HG03095 (cell line): ENCODE data around the gene ZDHHC12.

ENCODE experiments used
- ATAC-seq: cut with Tn5 transposase; IDR thresholded peaks from one replicate; pipeline ENCODE4 v1.9.1; 2021; ENCODE audit warnings: moderate library complexity; ENCODE audit not compliant: unreplicated experiment

The ZDHHC12 gene

DNA sequence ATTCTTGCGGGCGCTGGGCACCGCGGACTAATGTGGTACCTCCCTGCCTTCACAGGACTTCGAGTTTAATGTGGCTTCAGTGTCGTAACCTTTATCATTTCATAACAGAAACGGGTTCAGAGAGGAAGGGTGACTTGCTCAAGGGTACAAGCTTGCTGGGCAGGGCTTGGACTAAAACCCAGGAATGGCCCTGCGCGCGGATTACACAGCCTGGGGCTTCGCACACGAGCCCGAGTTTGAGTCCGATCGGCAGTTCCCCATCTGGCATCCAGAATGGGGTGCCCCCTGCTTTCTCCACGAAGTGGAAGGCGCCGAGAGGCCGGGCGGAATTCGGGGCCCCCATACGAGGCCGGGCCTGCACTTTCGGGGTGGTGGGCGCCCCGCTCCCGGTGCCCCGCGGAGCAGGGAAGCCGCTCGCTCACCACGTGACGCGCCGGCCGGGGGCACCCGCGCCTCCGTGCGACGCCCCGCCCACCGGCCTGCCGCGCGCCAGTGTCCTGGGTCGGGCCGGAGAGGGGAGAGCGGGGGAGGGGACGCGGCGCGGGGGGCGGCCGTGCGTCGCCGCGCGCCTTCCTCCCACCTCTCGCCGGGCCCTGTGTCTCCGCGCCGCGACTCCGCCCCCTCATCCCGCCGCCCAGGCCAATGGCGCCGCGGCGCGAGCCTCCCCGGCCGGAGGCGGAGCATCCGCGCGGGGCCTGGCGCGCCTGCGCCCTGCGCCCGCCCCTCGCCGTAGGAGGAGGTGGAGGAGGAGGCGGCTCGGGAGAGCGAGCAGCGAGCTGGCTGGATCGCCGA, 35.2 kb downstream of the ZDHHC12 start, which contains the start of gene SET:
Gene SET, plus strand, starts transcription at position 722 of the 792 bp plus-strand sequence. CDS start 361 bp downstream, outside the sequence.
- peak; percentile 54 for ATAC-seq

DNA sequence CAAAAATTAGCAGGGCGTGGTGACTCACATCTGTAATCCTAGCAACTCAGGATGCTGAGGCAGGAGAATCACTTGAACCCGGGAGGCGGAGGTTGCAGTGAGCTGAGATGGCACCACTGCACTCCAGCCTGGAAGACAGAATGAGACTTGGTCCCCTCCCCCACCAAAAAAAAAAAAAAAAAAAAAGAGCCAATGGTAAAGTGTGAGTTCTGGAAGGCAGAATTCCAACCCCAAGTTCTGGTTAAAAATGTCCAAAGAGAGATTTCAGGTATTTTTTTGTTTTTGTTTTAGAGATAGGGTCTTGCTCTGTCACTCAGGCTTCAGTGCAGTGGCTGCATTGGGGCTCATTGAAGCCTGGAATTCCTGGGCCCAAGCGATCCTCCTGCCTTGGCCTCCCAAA, 36.5 kb downstream of the ZDHHC12 start:
- no peak for ATAC-seq

DNA sequence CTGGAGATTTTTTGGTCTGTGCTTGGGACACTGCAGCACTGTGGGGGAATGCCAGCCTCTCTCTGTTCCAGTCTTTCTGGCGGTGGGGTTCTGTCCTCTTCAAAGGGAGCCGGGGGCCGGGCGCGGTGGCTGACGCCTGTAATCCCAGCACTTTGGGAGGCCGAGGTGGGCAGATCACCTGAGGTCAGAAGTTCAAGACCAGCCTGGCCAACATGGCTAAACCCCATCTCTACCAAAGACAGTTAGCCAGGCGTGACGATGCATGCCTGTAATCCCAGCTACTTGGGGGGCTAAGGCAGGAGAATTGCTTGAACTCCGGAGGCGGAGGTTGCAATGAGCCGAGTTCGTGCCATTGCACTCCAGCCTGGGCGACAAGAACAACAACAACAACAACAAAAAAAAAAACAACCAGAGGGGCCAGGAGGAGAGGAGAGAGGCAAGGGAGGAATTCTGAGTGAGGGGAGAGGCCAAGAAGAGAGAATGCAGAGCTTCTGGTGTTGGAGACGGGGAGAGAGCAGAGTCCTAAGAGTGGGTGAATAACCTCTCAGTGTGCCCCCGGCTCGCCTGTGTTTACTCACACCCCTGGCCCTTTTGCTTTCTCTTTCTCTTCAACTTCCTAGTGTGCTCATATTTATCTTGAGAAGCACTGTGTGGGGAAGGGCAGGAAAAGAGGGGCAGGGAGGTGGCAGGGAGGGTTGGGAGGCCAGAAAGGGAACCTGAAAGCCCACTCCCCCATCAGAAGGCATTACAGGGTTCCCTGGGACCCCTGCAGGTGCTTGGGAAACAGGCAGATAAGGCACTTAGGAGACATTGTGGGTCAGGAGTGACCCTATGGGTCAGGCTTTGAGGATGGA, 38.1 kb downstream of the ZDHHC12 start:
- ATAC-seq, result no peak

DNA sequence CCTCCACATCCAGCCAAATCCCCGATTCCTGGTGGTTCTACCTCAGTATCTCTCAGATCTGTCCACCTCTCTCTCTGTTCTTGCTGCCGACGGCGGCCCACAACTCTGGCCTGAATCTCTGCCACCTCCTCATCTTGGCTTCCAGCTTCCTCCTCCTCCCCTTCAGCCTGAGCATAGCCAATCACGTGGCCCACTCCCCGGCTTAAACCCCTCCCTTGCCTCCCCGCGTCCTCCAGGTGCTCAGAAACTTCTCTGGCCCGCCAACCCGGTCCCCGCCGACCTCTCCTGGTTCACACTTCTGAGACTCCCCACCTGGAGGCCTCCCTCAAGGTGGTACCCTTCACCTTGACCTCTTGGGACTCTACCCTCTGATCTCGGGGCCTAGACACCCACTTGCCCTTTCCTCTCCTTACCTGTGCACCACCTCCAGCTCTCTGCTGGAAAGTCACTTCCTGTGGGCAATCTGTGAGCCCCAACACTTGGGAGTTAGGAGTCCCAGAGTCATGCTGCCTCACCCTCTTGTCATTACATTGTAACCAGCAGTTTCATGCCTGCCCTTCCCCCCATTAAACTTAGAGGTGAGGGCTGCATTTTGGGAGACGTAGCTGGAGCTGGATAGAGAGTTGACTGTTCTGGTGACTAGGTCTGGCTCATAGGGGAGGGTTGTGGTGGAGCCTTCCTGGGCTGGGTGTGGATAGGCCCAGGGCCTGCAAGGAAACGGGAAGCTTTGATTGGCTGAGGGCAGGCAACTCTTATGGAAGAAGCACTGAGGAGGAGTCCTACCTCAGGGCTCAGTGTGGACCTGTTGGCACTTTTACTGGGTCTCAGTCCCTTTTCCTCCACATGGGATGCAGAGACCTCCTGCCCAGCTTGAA, 39.4 kb downstream of the ZDHHC12 start:
- ATAC-seq, result peak; percentile 42

DNA sequence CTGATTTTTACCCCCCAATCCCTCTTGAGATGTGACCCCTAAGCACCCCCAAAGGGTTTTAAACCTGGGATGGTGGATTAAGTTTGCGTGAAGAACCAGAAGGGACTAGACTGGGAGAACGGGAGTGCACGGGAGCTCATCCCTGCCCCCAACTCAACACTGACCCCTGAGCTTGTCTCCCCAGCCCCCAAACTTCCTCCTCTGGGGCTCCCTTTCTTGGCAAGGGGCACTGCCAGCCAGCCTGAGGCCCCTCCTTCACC, 39.9 kb downstream of the ZDHHC12 start:
- no peak for ATAC-seq

DNA sequence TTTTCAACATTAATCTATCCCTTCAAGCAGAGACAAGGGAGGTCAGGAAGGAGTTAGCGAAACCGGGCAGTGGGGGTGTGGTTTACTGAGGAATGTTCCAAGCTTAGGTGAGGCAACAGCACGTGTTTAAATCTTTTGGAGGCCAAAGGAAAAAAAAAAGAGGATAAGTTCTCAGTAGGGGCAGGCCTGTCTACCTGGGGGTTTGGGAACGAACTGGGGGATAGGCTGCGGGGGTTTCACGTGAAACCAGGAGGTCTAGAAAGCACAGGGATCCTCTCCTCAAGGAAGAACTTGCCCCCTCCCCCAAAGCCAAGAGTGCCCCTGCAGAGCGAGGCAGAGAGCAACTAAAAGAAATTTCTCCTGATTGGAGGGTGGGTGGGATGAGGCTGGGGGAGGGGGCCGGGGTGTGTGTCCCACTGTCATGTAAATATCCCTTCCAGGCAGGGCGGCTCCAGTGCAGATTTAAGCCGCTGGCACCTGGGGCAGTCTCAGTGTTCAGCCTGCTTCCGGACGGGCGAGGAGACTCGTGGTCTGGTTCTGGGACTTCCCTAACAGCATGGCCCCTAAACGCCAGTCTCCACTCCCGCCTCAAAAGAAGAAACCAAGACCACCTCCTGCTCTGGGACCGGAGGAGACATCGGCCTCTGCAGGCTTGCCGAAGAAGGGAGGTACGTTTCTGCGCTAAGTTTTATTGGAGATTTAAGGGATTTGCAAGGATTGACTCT, 40.4 kb downstream of the ZDHHC12 start:
- no peak for ATAC-seq

DNA sequence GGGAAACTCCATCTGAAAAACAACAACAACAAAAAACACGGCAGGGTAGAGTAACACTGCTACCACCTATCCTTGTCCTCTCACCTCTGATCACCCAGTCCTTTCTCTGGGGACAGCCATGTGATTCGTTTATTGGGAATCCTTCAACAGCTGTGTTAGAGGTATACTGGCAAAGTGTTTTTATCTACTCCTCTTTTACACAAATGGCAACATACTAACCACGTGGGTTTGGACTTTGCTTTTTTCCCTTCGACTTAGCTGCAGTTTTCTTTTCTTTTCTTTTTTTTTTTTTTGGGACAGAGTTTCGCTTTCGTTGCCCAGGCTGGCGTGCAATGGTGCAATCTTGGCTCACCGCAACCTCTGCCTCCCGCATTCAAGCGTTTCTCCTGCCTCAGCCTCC, 46.1 kb downstream of the ZDHHC12 start:
- no peak for ATAC-seq

DNA sequence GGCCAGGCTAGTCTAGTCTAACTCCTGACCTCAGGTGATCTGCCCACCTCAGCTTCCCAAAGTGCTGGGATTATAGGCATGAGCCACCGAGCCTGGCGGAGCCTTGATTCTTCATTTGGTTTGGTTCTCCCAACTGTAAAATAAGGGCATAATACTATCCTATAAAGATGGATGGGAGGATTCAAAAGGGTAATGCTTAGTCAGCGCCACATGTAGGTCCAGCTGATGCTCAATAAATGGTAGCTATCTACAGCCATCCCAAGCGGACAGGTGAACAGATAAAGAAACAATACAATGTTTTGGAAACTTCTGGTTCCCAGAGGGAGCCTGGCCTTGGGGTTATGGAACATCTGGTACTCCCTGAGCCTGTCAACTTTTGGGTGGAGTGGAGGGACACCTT, 48.5 kb downstream of the ZDHHC12 start:
- ATAC-seq, result no peak
